HFFc6 (cell line): ENCODE data around the gene COL7A1. TPM values are rescaled to one million over a fixed set of nuclear protein-coding genes. Genes with fewer than 3 reads are reported as not detected.
A peak's percentile ranks its signal among the peaks of the same experiment; 100 is the strongest.

Experiments used
- DNase-seq: peaks from one replicate; pipeline ENCODE4 v3.0.0-alpha.2; 2018
- H3K27ac Mint-ChIP-seq: 2 replicates; pipeline ENCODE4 v1.8.0; 2020; ENCODE audit warnings: mild to moderate bottlenecking, mixed read lengths
- H3K27me3 Mint-ChIP-seq: 2 replicates; pipeline ENCODE4 v1.8.0; 2021; ENCODE audit warnings: mild to moderate bottlenecking, moderate library complexity, mixed read lengths; ENCODE audit not compliant: insufficient read depth
- H3K36me3 Mint-ChIP-seq: 2 replicates; pipeline ENCODE4 v1.8.0; 2021; ENCODE audit warnings: low read depth, mixed read lengths
- H3K4me1 Mint-ChIP-seq: 2 replicates; pipeline ENCODE4 v1.8.0; 2020; ENCODE audit warnings: low read depth, mixed read lengths
- H3K4me3 Mint-ChIP-seq: 2 replicates; pipeline ENCODE4 v1.8.0; 2020; ENCODE audit warnings: mild to moderate bottlenecking, moderate library complexity, mixed read lengths
- H3K9me3 Mint-ChIP-seq: 2 replicates; pipeline ENCODE4 v1.8.0; 2020; ENCODE audit warnings: mild to moderate bottlenecking, mixed read lengths
- CTCF ChIP-seq: fragments of 200-600 bp; sonication (generic); IDR thresholded peaks from 2 replicates; pipeline ENCODE4 v1.5.0; 2021; ENCODE audit warnings: antibody characterized with exemption, mild to moderate bottlenecking
- total RNA-seq, 6 experiments: library from RNA; stranded (reverse); fragmentation: NEBNext Ultra II Directional; extraction: Animal tissue kit (Norgen Biotek cat#: 25700); gene quantifications; 2 replicates in 1 of 6; 3 replicates in 5 of 6; pipeline ENCODE4 v1.2.3, GENCODE V29; 2021

The COL7A1 gene
- total RNA-seq, 6 experiments from 2014 or later = 74.9 to 113 (median 80.8) TPM

GRCh38 chr3:48569400-48569799 is 25.7 kb downstream of the COL7A1 start:
- Mint-ChIP-seq H3K4me3 (no peak overlapping the region), H3K27me3 (peaks cover 6% of the 10 kb centered on the region), H3K27ac (peak overlapping the region; percentile 24; the same call in 1 of the 2 replicates), H3K36me3 (peaks cover 15% of the 10 kb centered on the region), H3K9me3 (no peaks in the 10 kb centered on the region), H3K4me1 (peaks cover 36% of the 10 kb centered on the region)
- TF ChIP-seq CTCF = no peak
- DNase-seq = no peak

- Mint-ChIP-seq H3K36me3 (peaks cover 22% of the 10 kb centered on the region), H3K4me1 (peaks cover 46% of the 10 kb centered on the region), H3K4me3 (no peak overlapping the region), H3K27me3 (peaks cover 7% of the 10 kb centered on the region), H3K9me3 (no peaks in the 10 kb centered on the region), H3K27ac (no peak overlapping the region)
- no peak for DNase-seq
- no peak for TF ChIP-seq CTCF
These were observed 26.7 kb downstream of the COL7A1 start for GRCh38 chr3:48568476-48568875.

GRCh38 chr3:48567500-48567899 is 27.6 kb downstream of the COL7A1 start:
- Mint-ChIP-seq H3K4me1 (peaks cover 53% of the 10 kb centered on the region), H3K36me3 (peaks cover 22% of the 10 kb centered on the region), H3K9me3 (no peaks in the 10 kb centered on the region), H3K4me3 (no peak overlapping the region), H3K27ac (peak overlapping the region; percentile 97), H3K27me3 (peaks cover 7% of the 10 kb centered on the region)
- no peak for TF ChIP-seq CTCF
- no peak for DNase-seq

GRCh38 chr3:48567090-48567489 is 28.0 kb downstream of the COL7A1 start:
- TF ChIP-seq CTCF = no peak
- peaks cover 7% of the 10 kb centered on the region for H3K27me3 Mint-ChIP-seq
- no peak overlapping the region for H3K4me3 Mint-ChIP-seq
- peak overlapping the region; percentile 97 for H3K27ac Mint-ChIP-seq
- no peak for DNase-seq
- peaks cover 53% of the 10 kb centered on the region for H3K4me1 Mint-ChIP-seq
- peaks cover 22% of the 10 kb centered on the region for H3K36me3 Mint-ChIP-seq
- H3K9me3 Mint-ChIP-seq = no peaks in the 10 kb centered on the region

GRCh38 chr3:48566401-48566760 is 28.7 kb downstream of the COL7A1 start:
- Mint-ChIP-seq H3K9me3 (no peaks in the 10 kb centered on the region), H3K4me1 (peaks cover 58% of the 10 kb centered on the region), H3K36me3 (peaks cover 22% of the 10 kb centered on the region), H3K27me3 (peaks cover 7% of the 10 kb centered on the region), H3K4me3 (no peak overlapping the region), H3K27ac (peak overlapping the region; percentile 97)
- DNase-seq = no peak
- no peak for TF ChIP-seq CTCF
